ENCODE measurements around the gene CYBC1.
"Not testable (repeated sequence)": the region's sequence is repeated elsewhere in the genome, so short reads cannot be mapped to it uniquely, and the experiment has no call there.

CYBC1 gene

DNA sequence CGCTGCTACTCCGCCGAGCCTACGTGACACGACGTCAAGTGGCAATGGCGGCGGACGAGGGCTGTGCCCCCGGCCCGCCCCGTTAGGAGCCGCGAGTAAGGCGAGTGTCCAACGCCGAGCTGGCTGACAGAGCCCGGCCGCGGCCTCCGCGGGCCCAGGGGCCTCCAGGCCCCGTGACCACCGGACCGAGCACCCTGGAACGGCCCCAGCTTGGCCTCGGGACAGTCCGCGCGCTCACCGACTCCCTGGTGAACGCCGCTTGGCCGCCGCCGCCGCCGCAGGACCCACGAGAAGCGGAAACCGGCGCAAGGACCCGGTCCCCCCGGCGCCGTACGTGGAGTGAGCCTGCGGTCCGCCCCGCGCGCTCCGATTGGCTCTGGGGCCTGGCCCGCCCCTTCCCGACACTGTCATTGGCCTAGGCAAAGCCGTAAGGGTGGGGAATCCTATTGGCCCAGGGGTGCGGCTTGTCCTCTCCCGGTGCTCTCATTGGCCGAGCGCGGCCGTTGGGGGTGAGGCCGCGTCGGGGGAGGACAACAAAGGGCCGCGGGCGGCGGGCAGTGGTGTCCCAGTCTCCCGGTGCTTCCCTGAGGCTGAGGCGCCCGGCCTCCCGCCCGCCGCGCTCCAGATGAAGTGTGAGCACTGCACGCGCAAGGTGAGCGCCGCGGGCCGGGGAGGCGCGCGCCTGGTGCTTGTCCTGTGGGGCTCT lies 7.8 kb upstream of the CYBC1 start, which contains the start of gene NARF:
Gene NARF (plus strand): TSS at position 563 of the 706 bp plus-strand sequence. CDS start 63 bp downstream, at position 626.
- DNase-seq (ENCODE audit: low read depth in 2 of 2) = peak; percentile 98 to 99
- peak within 1 kb of the TSS; percentile 88 to 89 for H3K4me3 ChIP-seq (replicated peaks in 1 of 2; ENCODE audit: low read depth in 2 of 2, low read length in 2 of 2)
- TF ChIP-seq, protein P1, sequence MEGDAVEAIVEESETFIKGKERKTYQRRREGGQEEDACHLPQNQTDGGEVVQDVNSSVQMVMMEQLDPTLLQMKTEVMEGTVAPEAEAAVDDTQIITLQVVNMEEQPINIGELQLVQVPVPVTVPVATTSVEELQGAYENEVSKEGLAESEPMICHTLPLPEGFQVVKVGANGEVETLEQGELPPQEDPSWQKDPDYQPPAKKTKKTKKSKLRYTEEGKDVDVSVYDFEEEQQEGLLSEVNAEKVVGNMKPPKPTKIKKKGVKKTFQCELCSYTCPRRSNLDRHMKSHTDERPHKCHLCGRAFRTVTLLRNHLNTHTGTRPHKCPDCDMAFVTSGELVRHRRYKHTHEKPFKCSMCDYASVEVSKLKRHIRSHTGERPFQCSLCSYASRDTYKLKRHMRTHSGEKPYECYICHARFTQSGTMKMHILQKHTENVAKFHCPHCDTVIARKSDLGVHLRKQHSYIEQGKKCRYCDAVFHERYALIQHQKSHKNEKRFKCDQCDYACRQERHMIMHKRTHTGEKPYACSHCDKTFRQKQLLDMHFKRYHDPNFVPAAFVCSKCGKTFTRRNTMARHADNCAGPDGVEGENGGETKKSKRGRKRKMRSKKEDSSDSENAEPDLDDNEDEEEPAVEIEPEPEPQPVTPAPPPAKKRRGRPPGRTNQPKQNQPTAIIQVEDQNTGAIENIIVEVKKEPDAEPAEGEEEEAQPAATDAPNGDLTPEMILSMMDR (IDR thresholded peaks at IDR 0.05; ENCODE audit: low read depth, low read length) = no peak

DNA sequence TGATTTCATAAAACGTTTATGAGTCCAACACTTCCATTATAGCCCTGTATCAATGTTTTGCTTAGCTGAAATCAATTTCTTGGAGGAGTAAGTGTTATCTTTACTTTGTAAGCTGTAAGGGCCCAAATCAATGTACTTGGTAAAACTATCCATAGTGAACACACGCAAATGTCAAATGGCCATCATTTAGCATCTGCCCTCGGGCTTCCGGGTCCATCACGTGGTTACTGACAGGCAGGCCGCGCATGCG lies 7.3 kb upstream of the CYBC1 start:
- TF ChIP-seq, protein P1 (IDR thresholded peaks at IDR 0.05; ENCODE audit: low read depth, low read length) = no peak
- no peak for DNase-seq (ENCODE audit: low read depth in 2 of 2)

DNA sequence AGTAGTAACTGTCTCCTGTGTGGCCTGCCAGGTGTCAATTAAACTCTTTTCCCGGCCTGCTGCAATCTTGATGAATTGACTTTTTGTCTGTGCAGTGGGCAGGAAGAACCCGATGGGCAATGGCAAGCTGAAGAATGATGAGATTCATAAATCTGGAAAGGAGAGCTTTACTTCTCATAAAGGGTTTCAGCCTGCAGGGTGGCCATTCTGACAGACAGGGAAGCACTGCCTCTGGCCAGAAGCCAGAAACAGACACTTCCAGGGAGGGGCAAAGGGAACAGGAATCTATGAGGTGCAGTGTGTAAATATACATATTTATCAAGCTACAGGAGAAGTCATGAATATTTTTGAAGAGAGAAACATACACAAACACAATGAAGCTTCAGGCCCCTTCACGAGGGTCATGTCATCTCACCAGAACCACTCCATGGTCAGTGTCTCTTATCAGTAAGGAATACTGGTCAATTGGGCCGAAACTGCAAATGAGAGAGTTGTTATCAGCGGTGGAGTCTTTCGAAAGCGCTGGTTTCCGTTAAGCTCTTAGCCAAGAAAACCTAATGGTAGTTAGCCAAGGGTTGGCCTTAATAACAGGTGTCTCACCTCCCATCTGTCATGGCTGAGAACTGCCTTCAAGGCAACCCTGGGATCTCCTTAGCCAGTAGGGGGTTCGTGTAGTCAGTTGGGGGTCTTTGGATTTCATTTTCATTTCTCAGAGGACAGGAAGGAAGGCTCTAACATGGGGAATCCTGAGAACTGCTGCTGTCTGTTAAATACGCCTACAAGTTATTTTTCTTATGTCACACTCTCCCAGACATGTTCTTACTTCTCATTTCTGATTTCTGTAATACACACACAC lies 6.7 kb upstream of the CYBC1 start:
- TF ChIP-seq, protein P1 (IDR thresholded peaks at IDR 0.05; ENCODE audit: low read depth, low read length) = no peak
- DNase-seq (ENCODE audit: low read depth in 2 of 2) = peak; percentile 5 to 53
- peak overlapping the region; percentile 88 to 89 for H3K4me3 ChIP-seq (replicated peaks in 1 of 2; ENCODE audit: low read depth in 2 of 2, low read length in 2 of 2)

More for the DNA sequence above, 7.3 kb upstream of the CYBC1 start:
- peak overlapping the region; percentile 88 to 89 for H3K4me3 ChIP-seq (replicated peaks in 1 of 2; ENCODE audit: low read depth in 2 of 2, low read length in 2 of 2)

DNA sequence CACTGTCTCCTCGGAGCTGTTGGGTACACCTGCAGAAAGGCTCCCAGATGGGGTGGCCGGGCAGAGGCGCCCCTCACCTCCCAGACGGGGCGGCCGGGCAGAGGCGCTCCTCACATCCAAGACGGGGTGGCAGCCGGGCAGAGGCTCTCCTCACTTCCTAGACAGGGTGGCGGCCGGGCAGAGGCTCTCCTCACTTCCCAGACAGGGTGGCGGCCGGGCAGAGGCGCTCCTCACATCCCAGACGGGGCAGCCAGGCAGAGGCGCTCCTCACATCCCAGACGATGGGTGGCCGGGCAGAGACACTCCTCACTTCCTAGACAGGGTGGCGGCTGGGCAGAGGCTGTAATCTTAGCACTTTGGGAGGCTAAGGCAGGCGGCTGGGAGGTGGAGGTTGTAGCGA lies 3.2 kb upstream of the CYBC1 start:
- not testable (repeated sequence) for H3K4me3 ChIP-seq (replicated peaks in 1 of 2; ENCODE audit: low read depth in 2 of 2, low read length in 2 of 2); DNase-seq (ENCODE audit: low read depth in 2 of 2)

DNA sequence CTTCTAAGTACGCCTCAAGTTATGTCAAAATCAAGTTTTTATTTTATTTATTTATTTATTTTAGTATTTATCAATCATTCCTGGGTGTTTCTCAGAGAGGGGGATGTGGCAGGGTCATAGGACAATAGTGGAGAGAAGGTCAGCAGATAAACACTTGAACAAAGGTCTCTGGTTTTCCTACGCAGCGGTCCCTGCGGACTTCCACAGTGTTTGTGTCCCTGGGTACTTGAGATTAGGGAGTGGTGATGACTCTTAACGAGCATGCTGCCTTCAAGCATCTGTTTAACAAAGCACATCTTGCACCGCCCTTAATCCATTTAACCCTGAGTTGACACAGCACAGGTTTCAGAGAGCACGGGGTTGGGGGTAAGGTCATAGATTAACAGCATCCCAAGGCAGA lies 2.6 kb upstream of the CYBC1 start:
- not testable (repeated sequence) for DNase-seq (ENCODE audit: low read depth in 2 of 2); H3K4me3 ChIP-seq (replicated peaks in 1 of 2; ENCODE audit: low read depth in 2 of 2, low read length in 2 of 2)

DNA sequence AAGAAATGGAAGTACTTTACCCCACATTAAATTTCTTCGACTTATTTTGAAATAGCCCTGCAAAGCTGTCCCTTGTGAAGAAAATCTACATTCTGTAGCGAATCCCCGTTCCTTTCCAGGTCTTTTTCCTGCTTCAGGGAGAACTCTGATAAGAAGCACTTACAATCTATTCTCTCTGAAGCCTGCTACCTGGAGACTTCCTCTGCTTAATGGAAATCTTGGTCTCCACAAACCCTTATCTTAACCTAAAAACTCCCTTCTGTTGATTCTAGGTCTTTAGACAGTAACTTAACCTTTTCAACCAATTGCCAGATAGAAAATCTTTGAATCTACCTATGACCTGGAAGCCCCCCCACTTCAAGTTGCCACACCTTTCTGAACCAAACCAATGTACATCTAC lies 1.6 kb upstream of the CYBC1 start:
- TF ChIP-seq, protein P1 (IDR thresholded peaks at IDR 0.05; ENCODE audit: low read depth, low read length) = no peak
- no peak for DNase-seq (ENCODE audit: low read depth in 2 of 2)
- H3K4me3 ChIP-seq (replicated peaks in 1 of 2; ENCODE audit: low read depth in 2 of 2, low read length in 2 of 2) = no peak overlapping the region

DNA sequence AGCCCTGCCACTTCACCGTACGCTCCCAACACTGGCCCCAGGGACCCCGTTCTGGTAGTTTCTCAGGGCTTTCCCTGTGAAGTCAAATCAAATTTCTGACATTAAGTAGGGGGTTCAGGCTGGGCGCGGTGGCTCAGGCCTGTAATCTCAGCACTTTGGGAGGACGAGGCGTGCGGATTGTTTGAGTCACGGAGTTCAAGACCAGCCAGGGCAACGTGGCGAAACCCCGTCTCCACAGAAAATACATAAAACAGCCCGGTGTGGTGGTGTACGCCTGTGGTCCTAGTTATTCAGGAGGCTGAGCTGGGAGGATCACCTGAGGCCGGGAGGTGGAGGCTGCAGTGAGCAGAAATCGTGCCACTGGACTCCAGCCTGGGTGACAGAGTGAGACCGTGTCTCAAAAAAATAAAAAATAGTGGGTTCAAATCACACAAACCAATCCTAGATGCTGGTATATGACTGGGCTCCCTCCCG lies 632 bp downstream of the CYBC1 start:
- TF ChIP-seq, protein P1 (IDR thresholded peaks at IDR 0.05; ENCODE audit: low read depth, low read length) = no peak
- H3K4me3 ChIP-seq (replicated peaks in 1 of 2; ENCODE audit: low read depth in 2 of 2, low read length in 2 of 2) = peak overlapping the region; percentile 84 to 86
- no peak for DNase-seq (ENCODE audit: low read depth in 2 of 2)
